Effector CD4-positive, alpha-beta T cell (primary cell): ENCODE data around the gene KLK14. TPM values are rescaled to one million over a fixed set of nuclear protein-coding genes. Genes with fewer than 3 reads are reported as not detected.

Source experiments
- DNase-seq: peaks from one replicate; pipeline ENCODE4 v3.0.0-alpha.2; 2020
- total RNA-seq: gene quantifications from one replicate; lab custom pipeline; 2026; lab: John Stamatoyannopoulos, UW

Gene KLK14, protein sequence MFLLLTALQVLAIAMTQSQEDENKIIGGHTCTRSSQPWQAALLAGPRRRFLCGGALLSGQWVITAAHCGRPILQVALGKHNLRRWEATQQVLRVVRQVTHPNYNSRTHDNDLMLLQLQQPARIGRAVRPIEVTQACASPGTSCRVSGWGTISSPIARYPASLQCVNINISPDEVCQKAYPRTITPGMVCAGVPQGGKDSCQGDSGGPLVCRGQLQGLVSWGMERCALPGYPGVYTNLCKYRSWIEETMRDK
- not detected for total RNA-seq

DNA sequence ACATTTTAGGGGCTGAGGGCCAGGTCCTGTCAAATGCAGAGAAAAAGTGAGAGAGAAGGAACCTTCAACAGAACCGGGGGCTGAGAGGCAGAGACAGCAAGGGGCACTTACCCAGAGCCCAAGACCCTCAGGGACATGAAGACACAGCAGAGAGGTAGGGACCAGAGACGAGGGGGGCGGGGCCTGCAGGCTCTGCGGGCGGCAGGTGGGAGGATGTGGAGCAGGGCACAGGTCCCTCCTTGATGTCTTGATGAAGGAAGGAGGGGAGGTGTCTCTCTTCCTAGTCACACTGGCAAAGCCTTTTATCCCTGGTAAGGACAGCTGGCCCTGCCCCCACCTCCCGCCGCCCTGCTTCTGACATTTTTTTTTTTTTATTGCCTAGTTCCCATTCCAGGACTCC lies at the start of gene KLK14:
Gene KLK14, minus strand, starts transcription at position 277 of the 400 bp plus-strand sequence. Its CDS starts 273 bp downstream, at position 4.
- DNase-seq: no peak

DNA sequence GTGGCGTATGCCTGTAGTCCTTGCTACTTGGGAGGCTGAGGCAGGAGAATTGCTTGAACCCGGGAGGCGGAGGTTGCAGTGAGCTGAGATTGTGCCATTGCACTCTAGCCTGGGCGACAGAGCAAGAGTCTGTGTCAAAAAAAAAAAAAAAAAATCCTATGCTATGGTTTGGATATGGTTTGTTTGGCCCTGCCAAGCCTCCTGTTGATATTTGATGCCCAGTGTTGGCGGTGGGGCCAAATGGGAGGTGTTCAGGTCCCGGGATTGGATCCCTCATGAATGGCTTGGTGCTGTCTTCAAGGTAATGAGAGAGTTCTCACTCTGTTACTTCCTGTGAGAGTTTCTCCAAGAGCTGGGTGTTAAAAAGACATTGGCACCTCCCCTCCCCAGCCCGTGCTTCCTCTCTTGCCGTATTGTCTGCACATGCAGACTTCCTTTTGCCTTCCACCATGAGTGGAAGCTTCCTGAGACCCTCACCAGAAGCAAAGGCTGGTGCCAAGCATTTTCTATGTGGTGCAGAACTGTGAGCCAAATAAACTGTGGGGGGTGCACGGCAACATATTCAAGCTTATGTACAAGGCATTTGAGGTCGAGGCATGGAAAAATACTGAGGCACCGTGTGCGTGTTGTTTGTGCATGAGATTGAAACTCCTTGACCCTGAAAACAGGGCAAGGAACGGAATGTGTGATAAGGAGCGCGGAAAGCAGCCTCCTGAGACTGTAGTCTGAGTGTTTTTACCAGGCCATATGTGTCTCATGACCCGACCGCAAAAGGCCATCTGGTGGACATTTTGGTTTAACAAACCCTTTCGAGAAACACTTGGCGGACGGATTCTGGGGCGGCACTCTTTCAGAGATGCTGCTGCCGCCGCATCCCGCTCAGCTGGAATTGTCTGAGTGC lies 49.3 kb upstream of the KLK14 start:
- no peak for DNase-seq

DNA sequence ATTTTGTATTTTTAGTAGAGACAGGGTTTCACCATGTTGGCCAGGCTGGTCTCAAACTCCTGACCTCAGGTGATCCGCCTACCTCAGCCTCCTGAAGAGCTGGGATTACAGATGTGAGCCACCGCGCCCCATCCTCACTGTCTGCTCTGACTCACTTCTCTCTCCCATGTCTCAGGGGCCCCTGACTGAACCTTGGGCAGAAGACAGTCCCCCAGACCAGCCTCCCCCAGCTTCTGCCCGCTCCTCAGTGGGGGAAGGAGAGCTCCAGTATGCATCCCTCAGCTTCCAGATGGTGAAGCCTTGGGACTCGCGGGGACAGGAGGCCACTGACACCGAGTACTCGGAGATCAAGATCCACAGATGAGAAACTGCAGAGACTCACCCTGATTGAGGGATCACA lies 47.0 kb upstream of the KLK14 start:
- no peak for DNase-seq

DNA sequence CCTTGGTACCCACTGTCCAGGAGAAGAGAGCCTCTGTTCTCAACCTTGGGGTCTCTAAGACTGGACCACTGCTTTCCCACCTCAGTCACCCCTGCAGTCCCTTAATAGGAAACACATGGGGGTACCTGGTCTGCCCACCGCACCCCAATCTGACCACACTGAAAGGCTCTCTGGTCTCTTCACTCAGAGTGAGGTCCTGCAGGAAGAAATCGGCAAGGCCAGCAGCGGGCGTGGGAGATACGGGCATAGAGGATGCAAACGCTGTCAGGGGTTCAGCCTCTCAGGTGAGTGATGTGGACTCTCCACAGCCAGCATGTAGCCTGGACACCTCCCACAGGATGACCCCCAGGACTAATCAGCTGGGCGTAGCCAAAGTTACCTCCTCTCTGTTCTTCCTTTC lies 45.5 kb upstream of the KLK14 start:
- no peak for DNase-seq

DNA sequence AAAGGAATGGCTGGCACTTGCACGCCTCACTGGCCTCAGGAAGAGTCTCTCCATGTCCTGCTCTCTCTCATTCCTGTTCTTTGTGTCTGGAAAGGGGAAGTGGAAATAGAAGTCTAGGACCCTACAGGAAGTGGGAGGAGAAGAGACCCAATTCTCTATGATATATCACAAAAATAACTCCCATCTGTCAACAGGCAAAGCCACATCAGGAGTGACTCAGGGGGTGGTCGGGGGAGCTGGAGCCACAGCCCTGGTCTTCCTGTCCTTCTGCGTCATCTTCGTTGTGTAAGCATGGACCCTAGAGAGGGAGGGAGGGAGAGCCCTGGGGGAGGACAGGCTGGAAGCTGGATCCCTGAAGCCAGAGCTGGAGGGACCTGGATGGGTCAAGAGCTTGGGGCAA lies 45.1 kb upstream of the KLK14 start:
- no peak for DNase-seq

DNA sequence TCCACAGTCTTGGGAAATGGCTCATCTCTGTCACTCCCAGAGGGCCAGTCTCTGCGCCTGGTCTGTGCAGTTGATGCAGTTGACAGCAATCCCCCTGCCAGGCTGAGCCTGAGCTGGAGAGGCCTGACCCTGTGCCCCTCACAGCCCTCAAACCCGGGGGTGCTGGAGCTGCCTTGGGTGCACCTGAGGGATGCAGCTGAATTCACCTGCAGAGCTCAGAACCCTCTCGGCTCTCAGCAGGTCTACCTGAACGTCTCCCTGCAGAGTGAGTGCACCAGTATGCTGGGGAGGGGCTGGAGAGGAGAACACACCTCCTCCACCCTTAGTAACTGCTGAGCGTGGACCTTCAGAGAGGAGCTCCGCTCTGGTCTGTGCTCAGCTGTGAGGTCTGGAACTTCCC lies 44.3 kb upstream of the KLK14 start:
- no peak for DNase-seq

DNA sequence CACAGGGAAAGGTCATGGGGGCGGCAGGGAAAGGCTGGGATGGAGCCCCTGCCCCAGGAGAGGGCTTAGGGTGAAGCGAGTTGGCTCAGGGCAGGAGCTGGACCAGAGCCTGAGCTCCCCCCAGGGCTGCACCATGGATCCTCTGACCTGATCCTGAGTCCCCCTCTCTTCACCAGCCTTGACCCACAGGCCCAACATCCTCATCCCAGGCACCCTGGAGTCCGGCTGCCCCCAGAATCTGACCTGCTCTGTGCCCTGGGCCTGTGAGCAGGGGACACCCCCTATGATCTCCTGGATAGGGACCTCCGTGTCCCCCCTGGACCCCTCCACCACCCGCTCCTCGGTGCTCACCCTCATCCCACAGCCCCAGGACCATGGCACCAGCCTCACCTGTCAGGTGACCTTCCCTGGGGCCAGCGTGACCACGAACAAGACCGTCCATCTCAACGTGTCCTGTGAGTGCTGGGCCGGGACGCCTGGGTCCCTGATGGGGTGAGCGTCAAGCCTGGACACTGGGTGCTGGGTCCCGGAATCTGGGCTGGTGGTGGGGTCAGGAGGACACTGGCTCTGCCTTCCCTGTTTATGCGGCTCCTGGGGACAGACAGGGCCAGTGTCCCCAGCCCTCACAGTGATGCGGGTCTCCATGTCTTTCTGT lies 42.9 kb upstream of the KLK14 start:
- DNase-seq: no peak

DNA sequence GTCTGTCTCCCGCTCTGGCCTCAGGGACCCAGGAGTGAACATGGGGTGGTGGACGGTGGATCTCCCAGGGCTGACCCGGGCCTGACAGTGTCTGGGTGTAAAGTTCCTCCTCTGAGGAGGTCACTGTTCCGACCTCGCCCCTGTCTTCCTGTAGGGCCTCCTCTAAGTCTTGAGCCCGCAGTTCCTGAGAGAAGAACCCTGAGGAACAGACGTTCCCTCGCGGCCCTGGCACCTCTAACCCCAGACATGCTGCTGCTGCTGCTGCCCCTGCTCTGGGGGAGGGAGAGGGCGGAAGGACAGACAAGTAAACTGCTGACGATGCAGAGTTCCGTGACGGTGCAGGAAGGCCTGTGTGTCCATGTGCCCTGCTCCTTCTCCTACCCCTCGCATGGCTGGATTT lies 42.0 kb upstream of the KLK14 start, which contains the start of gene SIGLEC9:
Gene SIGLEC9, plus strand, starts transcription at position 178 of the 400 bp plus-strand sequence. Its CDS starts 69 bp downstream, at position 247.
- no peak for DNase-seq

DNA sequence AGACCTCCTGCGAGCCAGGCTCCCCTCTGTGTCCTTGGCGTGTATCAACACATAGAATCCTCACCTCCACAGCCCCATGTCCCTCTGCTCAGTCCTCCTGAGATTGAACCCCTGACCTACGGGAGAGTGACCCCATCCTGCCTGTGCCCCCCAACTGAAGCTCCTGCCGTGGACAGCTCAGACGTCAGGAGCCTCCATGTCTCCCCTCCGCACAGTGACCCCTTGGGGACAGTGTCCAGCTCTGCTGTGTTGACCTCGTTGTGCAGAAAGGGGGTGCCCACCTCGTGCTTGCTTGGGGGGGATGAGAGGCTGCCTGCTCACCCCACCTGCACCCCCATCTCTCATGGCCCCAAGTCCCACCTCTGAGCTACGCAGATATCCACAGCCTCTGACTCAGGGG lies 41.5 kb upstream of the KLK14 start:
- DNase-seq: no peak

DNA sequence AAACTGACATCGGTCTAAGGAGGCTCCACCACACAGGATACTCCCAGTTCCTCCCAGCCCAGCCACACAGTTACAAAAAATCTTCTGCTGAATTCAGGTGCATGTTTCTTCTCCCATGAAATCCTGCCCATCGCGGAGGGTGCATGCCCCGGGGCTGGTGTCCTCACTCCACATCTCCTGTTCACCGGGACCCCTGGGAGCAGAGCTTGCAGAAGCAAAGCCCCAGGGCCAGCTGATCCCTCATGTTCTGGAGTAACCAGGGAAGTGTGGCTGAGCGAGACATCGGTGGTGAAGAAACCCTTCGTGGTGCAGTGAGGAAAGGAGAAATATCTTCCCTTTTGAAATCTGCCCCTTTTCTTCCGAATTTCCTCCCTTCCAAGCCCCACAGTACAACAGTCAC lies 41.1 kb upstream of the KLK14 start:
- DNase-seq: no peak

DNA sequence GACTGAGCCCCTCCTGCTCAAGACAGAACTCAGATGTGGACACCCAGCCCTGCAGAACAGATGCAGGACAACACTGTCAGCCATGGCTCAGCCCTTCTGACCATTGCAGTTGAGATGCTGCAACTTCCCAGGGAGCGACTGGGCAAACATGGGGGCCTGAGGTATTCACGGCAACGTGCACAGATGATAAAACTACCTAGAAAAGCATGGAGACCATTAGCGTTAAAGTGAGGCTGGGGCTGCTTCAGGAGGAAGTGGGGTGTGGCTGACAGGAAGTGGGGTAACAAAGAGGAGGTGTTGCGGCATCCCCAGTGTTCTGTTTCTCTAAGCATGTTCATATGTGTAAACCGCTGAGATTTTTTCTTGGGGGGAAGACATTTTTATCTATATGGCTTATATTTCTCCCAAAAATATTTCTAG lies 40.7 kb upstream of the KLK14 start:
- no peak for DNase-seq

DNA sequence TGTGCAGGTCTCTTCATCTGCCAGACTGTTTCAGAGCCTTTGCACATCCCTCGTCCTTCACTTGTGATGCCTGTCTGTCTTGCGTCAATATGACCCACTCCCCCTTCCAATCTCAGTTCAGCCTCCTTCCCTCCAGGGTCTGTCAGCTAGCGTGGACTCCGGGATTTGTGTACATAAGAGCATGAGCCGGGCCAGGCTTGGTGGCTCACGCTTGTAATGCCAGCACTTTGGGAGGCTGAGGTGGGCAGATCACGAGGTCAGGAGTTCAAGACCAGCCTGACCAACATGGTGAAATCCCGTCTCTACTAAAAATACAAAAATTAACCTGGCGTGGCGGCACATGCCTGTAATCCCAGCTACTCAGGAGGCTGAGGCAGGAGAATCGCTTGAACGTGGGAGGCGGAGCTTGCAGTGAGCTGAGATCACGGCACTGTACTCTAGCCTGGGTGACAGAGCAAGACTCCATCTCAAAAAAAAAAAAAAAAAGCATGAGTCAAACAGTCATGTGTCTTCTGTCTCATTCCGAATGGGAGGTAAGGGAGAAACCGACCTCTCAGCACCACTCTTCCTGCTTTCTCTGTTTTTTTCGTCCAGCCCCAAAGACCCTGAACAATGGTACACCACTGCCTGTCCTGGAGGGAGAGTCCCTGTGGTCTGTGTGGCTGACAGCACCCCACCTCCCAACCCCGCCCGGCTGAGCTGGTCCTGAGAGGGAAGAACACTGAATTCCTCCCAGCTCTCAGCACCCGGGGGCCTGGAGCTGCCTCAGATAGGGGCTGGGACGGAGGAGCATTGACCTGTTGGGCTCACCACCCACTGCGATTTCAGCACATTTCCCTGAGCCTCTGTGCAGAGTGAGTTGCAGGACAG lies 39.7 kb upstream of the KLK14 start:
- no peak for DNase-seq

DNA sequence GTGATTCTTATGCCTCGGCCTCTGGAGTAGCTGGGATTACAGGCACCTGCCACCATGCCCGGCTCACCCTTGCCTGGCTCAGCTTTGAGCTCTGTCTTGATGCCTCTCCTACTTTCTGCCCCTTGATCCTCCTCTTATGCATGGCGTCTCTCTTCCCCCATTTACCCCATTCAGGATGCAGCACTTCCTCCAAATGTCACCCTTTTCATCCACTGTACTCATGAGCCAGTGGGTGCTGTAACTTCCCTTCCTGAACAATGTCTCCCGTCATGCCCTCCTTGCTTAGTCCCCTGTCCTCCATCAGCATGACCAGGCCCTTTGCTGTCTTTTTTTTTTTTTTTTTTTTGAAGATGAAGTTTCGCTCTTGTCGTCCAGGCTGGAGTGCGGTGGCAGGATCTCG lies 38.6 kb upstream of the KLK14 start:
- DNase-seq: no peak

DNA sequence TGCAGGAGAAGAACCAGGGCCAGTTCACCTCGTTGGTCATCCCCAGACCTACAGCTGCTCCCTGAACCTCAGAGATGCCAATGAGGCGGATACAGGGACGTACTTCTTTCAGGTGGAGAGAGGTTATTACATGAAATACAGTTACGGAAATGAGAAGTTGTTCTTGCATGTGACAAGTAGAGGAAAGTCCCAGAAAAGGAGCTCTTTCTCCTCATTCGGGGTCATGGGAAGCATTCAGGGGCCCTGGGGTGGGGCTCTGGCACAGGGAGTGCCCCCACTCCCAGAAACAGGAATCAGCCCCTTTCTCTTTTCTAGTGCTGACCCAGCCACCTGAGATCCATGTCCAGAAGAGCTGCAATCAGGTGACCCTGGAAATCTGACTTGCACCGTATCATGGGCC lies 37.5 kb upstream of the KLK14 start:
- no peak for DNase-seq

DNA sequence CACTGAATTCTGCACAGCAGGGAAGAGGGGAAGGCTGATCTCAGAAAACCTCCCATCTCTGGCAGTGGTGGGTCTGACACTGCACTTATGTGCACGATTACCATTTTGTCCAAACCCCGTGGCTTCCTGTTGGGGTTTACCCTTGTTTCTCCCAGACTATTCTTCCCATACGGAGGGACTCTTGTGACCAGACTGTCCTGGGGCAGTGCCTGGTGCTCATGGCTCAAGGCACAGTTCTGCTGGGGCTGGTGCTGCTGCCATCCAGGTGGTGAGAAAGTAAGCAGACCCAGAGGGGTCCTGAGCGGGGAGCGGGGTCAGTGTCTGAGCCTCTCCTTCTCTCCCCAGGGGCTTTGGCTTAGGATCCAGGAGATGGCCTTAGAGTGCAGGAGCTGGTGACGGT lies 36.9 kb upstream of the KLK14 start:
- DNase-seq: no peak

DNA sequence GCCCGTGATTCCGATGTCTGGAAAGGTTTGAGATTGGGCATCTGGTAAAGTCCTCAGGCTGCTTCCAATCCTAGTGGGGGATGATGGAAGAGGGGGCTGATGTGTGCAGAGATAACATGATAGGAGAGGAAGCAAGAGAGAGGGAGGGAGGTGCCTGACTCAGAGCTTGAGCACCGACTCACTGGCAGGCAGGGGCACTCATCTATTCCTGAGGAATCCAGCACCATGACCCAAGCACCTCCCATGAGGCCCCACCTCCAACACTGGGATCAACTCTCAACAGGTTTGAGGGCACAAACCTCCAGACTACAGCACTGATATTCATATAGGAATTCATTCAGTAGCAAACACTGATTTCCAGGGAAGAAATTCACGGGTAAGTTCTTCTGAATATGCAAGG lies 36.4 kb upstream of the KLK14 start:
- no peak for DNase-seq

DNA sequence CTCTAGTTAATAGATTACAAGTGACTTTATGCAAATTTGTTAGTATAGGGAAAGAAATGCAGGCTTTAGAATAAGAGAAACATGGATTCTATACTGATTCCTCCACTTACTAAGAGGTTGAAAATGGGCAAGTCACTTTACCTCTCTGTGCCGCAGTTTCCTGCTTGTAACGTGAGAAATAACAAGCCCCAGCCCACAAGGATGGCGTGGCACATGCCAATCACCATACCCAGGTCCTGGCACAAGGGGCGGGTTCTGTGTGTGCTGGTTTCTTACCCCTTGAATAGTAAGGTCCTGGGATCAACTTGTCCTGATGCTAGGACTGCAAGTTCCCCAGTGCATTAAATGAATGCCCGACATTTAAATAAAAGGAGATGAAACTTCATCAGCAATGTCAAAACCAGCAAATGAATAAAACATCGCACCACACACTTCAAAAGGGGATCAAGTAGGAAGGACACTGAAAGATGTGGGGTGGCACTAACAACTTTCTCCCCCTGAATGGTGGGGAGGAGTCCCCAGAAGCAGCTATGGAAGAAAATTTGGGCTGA lies 34.1 kb upstream of the KLK14 start:
- DNase-seq: no peak

DNA sequence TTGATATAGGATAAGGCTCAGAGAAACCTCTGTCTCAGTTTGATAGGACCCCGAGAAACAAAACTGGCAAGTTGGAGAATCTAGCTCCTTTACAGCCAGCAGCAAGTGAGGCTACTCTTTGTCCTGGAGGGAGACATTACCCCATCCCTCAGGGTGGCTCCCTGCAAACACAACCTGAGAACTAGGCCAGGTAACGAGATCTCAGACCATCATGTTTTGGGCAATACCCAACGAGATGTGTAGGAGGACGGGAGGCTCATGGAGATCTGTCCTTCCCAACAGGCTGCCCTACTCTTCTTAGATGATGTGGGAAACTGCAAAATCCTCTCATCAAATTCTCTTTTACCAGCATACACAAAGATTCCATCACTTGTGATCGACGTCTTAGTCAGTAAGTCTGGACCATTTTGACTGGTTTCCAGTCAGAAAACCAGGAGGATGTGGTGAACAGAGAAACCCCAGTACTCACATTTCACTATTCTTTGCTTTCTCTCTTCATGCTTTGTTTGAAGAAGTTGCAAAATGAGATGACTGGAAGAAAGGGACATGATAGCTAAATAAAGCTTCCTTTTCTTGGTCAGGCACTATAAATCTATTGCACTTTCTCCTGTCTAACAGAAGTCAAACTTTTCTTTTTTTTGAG lies 31.5 kb upstream of the KLK14 start:
- no peak for DNase-seq

DNA sequence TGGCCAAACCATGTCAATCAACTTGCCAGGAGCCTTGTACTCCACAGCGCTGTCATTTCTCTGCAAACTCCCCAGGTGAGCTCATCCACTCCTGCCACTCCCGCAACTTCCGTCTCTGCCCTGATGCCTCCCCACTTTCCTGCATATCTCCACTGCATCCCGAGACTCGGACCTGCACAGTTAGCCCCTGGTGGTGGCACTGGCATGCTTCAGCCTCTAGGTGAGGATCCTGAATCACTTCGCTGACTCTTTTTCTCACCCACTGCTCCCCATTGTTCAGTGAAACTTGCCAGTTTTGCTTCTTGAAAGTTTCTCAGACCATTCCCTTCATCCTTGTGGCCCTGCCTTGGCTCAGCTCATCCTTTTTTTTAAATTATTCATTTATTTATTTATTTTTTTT lies 28.9 kb upstream of the KLK14 start:
- DNase-seq: no peak

DNA sequence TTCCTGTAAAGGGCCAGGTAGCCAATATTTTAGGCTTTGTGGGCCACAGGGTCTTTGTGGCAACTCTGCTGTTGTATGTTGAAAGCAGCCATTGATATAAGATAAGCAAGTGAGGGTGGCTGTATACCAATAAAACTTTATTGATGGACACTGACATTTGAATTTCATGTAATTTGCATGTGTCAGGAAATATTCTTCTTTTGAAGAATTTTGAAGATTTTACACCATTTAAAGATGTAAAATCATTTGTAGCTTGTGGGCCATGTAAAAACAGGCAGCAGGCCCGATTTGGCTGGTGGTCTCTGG lies 27.9 kb upstream of the KLK14 start:
- no peak for DNase-seq

DNA sequence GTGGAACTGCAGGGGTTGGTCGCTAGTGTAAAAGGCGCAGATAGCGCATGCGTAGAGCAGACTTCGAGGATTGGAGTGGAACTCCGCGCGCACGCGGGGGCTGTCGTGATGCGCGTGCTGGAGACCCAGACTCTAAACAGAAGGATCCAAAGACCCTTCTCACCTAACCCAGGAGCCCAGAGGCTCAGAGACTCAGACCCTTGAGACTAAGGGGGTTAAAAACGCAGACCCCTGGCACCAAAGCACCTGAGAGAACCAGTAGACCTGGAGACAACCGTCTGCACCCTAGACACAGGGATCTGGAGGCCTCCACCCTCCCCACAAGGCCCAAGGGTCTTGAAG lies 26.1 kb upstream of the KLK14 start:
- no peak for DNase-seq
